ENCODE measurements around the gene NOTUM.

- TF ChIP-seq CTCF (IDR thresholded peaks at IDR 0.05; ENCODE audit: borderline replicate concordance, extremely low read depth, low read length, poor library complexity, severe bottlenecking) (no peak), EZH2 (IDR thresholded peaks at IDR 0.05; ENCODE audit: borderline replicate concordance, low read depth, low read length, severe bottlenecking) (no peak)
Observed at GRCh38 chr17:81911969-81912368, 49.0 kb downstream of the NOTUM start.

All from DND-41 (cell line).